GM23248 (cell line): ENCODE data around the gene ADCY7. TPM values are rescaled to one million over a fixed set of nuclear protein-coding genes. Genes with fewer than 3 reads are reported as not detected.
A peak's percentile ranks its signal among the peaks of the same experiment; 100 is the strongest.

Experiments
- DNase-seq: peaks from one replicate; pipeline ENCODE4 v3.0.0-alpha.2; 2015
- H2AFZ ChIP-seq: fragments of 200-600 bp; sonication (generic); 2 replicates; pipeline ENCODE4 v1.6.1; 2016; ENCODE audit warnings: antibody characterized with exemption
- H3F3A ChIP-seq: fragments of 200-600 bp; sonication (generic); 2 replicates; pipeline ENCODE4 v1.6.1; 2016; ENCODE audit warnings: mild to moderate bottlenecking, antibody characterized with exemption, mixed run types; ENCODE audit not compliant: insufficient read depth
- H3K27ac ChIP-seq: fragments of 200-600 bp; sonication (generic); 2 replicates; pipeline ENCODE4 v1.5.1; 2016; ENCODE audit warnings: mild to moderate bottlenecking
- H3K27me3 ChIP-seq: fragments of 200-600 bp; sonication (generic); replicated peaks from 2 replicates; pipeline ENCODE4 v1.6.1; 2016; ENCODE audit warnings: mild to moderate bottlenecking; ENCODE audit not compliant: insufficient read depth
- H3K36me3 ChIP-seq: fragments of 200-600 bp; sonication (generic); 2 replicates; pipeline ENCODE4 v1.6.1; 2016; ENCODE audit warnings: low read depth, mild to moderate bottlenecking
- H3K4me1 ChIP-seq: fragments of 200-600 bp; sonication (generic); 2 replicates; pipeline ENCODE4 v1.6.1; 2016; ENCODE audit warnings: mild to moderate bottlenecking; ENCODE audit not compliant: insufficient read depth
- H3K4me2 ChIP-seq: fragments of 200-600 bp; sonication (generic); one replicate; pipeline ENCODE4 v1.6.1; 2016; ENCODE audit warnings: mild to moderate bottlenecking; ENCODE audit not compliant: unreplicated experiment
- H3K4me3 ChIP-seq: fragments of 200-600 bp; sonication (generic); 2 replicates; pipeline ENCODE4 v1.5.1; 2016; ENCODE audit warnings: mild to moderate bottlenecking
- H3K79me2 ChIP-seq: fragments of 200-600 bp; sonication (generic); 2 replicates; pipeline ENCODE4 v1.6.1; 2016; ENCODE audit warnings: mild to moderate bottlenecking; ENCODE audit not compliant: insufficient read depth
- H3K9ac ChIP-seq: fragments of 200-600 bp; sonication (generic); 2 replicates; pipeline ENCODE4 v1.6.1; 2016; ENCODE audit warnings: mild to moderate bottlenecking
- H3K9me2 ChIP-seq: fragments of 200-600 bp; sonication (generic); 2 replicates; pipeline ENCODE4 v1.6.1; 2016; ENCODE audit warnings: mixed run types, mild to moderate bottlenecking, moderate library complexity; ENCODE audit not compliant: insufficient read depth
- H3K9me3 ChIP-seq: fragments of 200-600 bp; sonication (generic); one replicate; pipeline ENCODE4 v1.6.1; 2017; ENCODE audit warnings: low read depth
- H4K20me1 ChIP-seq: fragments of 200-600 bp; sonication (generic); 2 replicates; pipeline ENCODE4 v1.6.0; 2016; ENCODE audit not compliant: insufficient read depth
- EZH2 ChIP-seq: fragments of 200-600 bp; sonication (generic); IDR thresholded peaks from 2 replicates; pipeline ENCODE4 v1.6.1; 2018; ENCODE audit warnings: antibody characterized with exemption, mild to moderate bottlenecking; ENCODE audit not compliant: insufficient read depth, poor library complexity, severe bottlenecking
- EZH2phosphoT487 ChIP-seq: fragments of 200-600 bp; sonication (generic); IDR thresholded peaks from 2 replicates; pipeline ENCODE4 v1.6.1; 2018; ENCODE audit warnings: antibody characterized with exemption, moderate library complexity, mild to moderate bottlenecking, low read depth; ENCODE audit not compliant: insufficient read depth
- WGBS, 2 experiments: methylation state at CpG; one replicate each; pipeline ENCODE4 v1.1.6; 2015 to 2017; ENCODE audit warnings: low lambda C conversion rate in 2 of 2, low coverage in 1 of 2; ENCODE audit errors: missing lambda C conversion rate in 2 of 2; 5-methylcytosine and 5-hydroxymethylcytosine counted together
- in situ Hi-C: fragments of 300-500 bp; cut with MboI; formaldehyde crosslinking; loops from 2 replicates; pipeline ENCODE4 v1.15.0; 2020
- polyA plus RNA-seq: library from polyadenylated mRNA; unstranded; fragments of >200 nt; fragmentation: Nextera tagmentation; extraction: Ambion mirVana; gene quantifications from 2 replicates; pipeline ENCODE4 v1.2.1, GENCODE V29; 2016
- total RNA-seq: library from RNA; depleted of rRNA; stranded (reverse); fragments of >200 nt; shearing (Covaris generic); gene quantifications from 2 replicates; pipeline ENCODE4 v1.2.3, GENCODE V29; 2014

ADCY7 gene
- total and polyA plus RNA-seq, 2 experiments from 2014 or later, result 31.9 to 87.4 TPM

GRCh38 chr16:50263940-50264929 is 2.1 kb upstream of the ADCY7 start:
- peaks cover 38% of the 10 kb centered on the region for H3K4me1 ChIP-seq
- H3K4me2 ChIP-seq, result no peak overlapping the region
- no peak overlapping the region for H2AFZ ChIP-seq
- peaks cover 13% of the 10 kb centered on the region for H3F3A ChIP-seq
- WGBS, 2 experiments, result 79 to 80% methylated on average over 8 of the region's 8 CpGs
- no peak for TF ChIP-seq EZH2
- no peak for TF ChIP-seq EZH2phosphoT487
- no peaks in the 10 kb centered on the region for H4K20me1 ChIP-seq
- peak; percentile 43 for DNase-seq
- no peak overlapping the region for H3K4me3 ChIP-seq
- no peaks in the 10 kb centered on the region for H3K27me3 ChIP-seq
- H3K9ac ChIP-seq, result no peak overlapping the region
- in situ Hi-C loops, result no loop called here
- peak overlapping the region; percentile 46 for H3K27ac ChIP-seq
- H3K36me3 ChIP-seq, result no peaks in the 10 kb centered on the region
- no peaks in the 10 kb centered on the region for H3K9me3 ChIP-seq
- peaks cover 72% of the 10 kb centered on the region for H3K79me2 ChIP-seq
- H3K9me2 ChIP-seq, result no peaks in the 10 kb centered on the region

GRCh38 chr16:50265260-50265659 is 1.1 kb upstream of the ADCY7 start:
- H3K4me1 ChIP-seq, result peaks cover 29% of the 10 kb centered on the region
- no peak overlapping the region for H3K4me3 ChIP-seq
- H3K27ac ChIP-seq, result no peak overlapping the region; the same call in 1 of the 2 replicates
- H3K27me3 ChIP-seq, result no peaks in the 10 kb centered on the region
- H3K9me2 ChIP-seq, result no peaks in the 10 kb centered on the region
- WGBS, 2 experiments, result 76 to 83% methylated on average over 2 of the region's 2 CpGs
- no peaks in the 10 kb centered on the region for H3K36me3 ChIP-seq
- TF ChIP-seq EZH2phosphoT487 (no peak), EZH2 (no peak)
- no peak overlapping the region for H2AFZ ChIP-seq
- no peaks in the 10 kb centered on the region for H4K20me1 ChIP-seq
- in situ Hi-C loops, result no loop called here
- H3K4me2 ChIP-seq, result no peak overlapping the region
- H3K79me2 ChIP-seq, result peaks cover 78% of the 10 kb centered on the region
- DNase-seq, result peak; percentile 28
- no peak overlapping the region for H3K9ac ChIP-seq
- H3K9me3 ChIP-seq, result no peaks in the 10 kb centered on the region
- H3F3A ChIP-seq, result peaks cover 13% of the 10 kb centered on the region

GRCh38 chr16:50265716-50266336 is 525 bp upstream of the ADCY7 start:
- no peak for DNase-seq
- Histone ChIP-seq H2AFZ (peak overlapping the region; percentile 21), H3K4me3 (peak overlapping the region; percentile 67; the same call in 1 of the 2 replicates), H3K9me3 (no peaks in the 10 kb centered on the region), H3K4me1 (peaks cover 29% of the 10 kb centered on the region), H3K27ac (peak overlapping the region; percentile 77), H4K20me1 (no peaks in the 10 kb centered on the region), H3K9me2 (no peaks in the 10 kb centered on the region), H3K36me3 (no peaks in the 10 kb centered on the region), H3K27me3 (no peaks in the 10 kb centered on the region), H3F3A (peaks cover 13% of the 10 kb centered on the region), H3K4me2 (peak overlapping the region; percentile 85), H3K9ac (peak overlapping the region; percentile 86), H3K79me2 (peaks cover 78% of the 10 kb centered on the region)
- in situ Hi-C loops, result no loop called here
- WGBS, 2 experiments, result 84 to 88% methylated on average over 10 of the region's 10 CpGs
- TF ChIP-seq EZH2 (no peak), EZH2phosphoT487 (no peak)

- WGBS, 2 experiments, result 52 to 66% methylated on average over 5 to 8 of the region's 8 CpGs
- H3F3A ChIP-seq, result peaks cover 13% of the 10 kb centered on the region
- no peaks in the 10 kb centered on the region for H3K9me3 ChIP-seq
- H3K36me3 ChIP-seq, result no peaks in the 10 kb centered on the region
- H3K4me2 ChIP-seq, result peak overlapping the region; percentile 85
- peaks cover 29% of the 10 kb centered on the region for H3K4me1 ChIP-seq
- DNase-seq, result no peak
- H3K27me3 ChIP-seq, result no peaks in the 10 kb centered on the region
- no peak overlapping the region; the same call in 1 of the 2 replicates for H2AFZ ChIP-seq
- peaks cover 80% of the 10 kb centered on the region for H3K79me2 ChIP-seq
- H3K9me2 ChIP-seq, result no peaks in the 10 kb centered on the region
- in situ Hi-C loops, result no loop called here
- H3K27ac ChIP-seq, result peak overlapping the region; percentile 77
- TF ChIP-seq EZH2phosphoT487 (no peak), EZH2 (no peak)
- peak overlapping the region; percentile 67 for H3K4me3 ChIP-seq
- peak overlapping the region; percentile 86 for H3K9ac ChIP-seq
- no peaks in the 10 kb centered on the region for H4K20me1 ChIP-seq
Measured at GRCh38 chr16:50267151-50267631, 840 bp downstream of the ADCY7 start.
